ENCODE measurements around the gene OPCML.

The OPCML gene

GRCh38 chr11:132948252-132948651, 584.0 kb downstream of the OPCML start:
- H3K9me2 ChIP-seq (replicated peaks; ENCODE audit: insufficient read depth, low read length) = no peaks in the 10 kb centered on the region
- no peak overlapping the region for H2AFZ ChIP-seq (ENCODE audit: low read depth, low read length, severe bottlenecking)
- H4K20me1 ChIP-seq (ENCODE audit: low read depth, low read length) = no peaks in the 10 kb centered on the region
- no peaks in the 10 kb centered on the region for H3K36me3 ChIP-seq (ENCODE audit: low read length)
- no peak overlapping the region for H3K9ac ChIP-seq (ENCODE audit: low read length)
- H3K4me2 ChIP-seq (ENCODE audit: low read depth, low read length, poor library complexity, severe bottlenecking) = no peak overlapping the region
- no peak overlapping the region for H3K27ac ChIP-seq (ENCODE audit: low read depth, low read length)
- no peaks in the 10 kb centered on the region for H3K27me3 ChIP-seq (ENCODE audit: low read length)
- no peak for TF ChIP-seq CTCF (IDR thresholded peaks at IDR 0.05; ENCODE audit: insufficient read depth, low read length, poor library complexity, severe bottlenecking)
- no peak for TF ChIP-seq EZH2phosphoT487 (conservative IDR thresholded peaks at IDR 0.05; ENCODE audit: low read length)
- no peaks in the 10 kb centered on the region for H3K79me2 ChIP-seq (ENCODE audit: insufficient read depth, low read length)
- no peaks in the 10 kb centered on the region for H3F3A ChIP-seq (ENCODE audit: insufficient read depth)
- no peak overlapping the region for H3K4me3 ChIP-seq (ENCODE audit: insufficient read depth, low read length, poor library complexity, severe bottlenecking)
- no peaks in the 10 kb centered on the region for H3K9me3 ChIP-seq (ENCODE audit: insufficient read depth, low read length)

GRCh38 chr11:132944569-132944944, 587.7 kb downstream of the OPCML start:
- H3K4me3 ChIP-seq (ENCODE audit: insufficient read depth, low read length, poor library complexity, severe bottlenecking) = no peak overlapping the region
- H3K27me3 ChIP-seq (ENCODE audit: low read length) = no peaks in the 10 kb centered on the region

GRCh38 chr11:132943706-132944568, 588.4 kb downstream of the OPCML start:
- no peaks in the 10 kb centered on the region for H4K20me1 ChIP-seq (ENCODE audit: low read depth, low read length)
- H3K36me3 ChIP-seq (ENCODE audit: low read length) = no peaks in the 10 kb centered on the region
- H3K9me2 ChIP-seq (replicated peaks; ENCODE audit: insufficient read depth, low read length) = no peaks in the 10 kb centered on the region
- no peaks in the 10 kb centered on the region for H3F3A ChIP-seq (ENCODE audit: insufficient read depth)
- H3K27ac ChIP-seq (ENCODE audit: low read depth, low read length) = no peak overlapping the region
- H3K27me3 ChIP-seq (ENCODE audit: low read length) = no peaks in the 10 kb centered on the region
- no peaks in the 10 kb centered on the region for H3K9me3 ChIP-seq (ENCODE audit: insufficient read depth, low read length)
- TF ChIP-seq EZH2phosphoT487 (conservative IDR thresholded peaks at IDR 0.05; ENCODE audit: low read length) (no peak), CTCF (IDR thresholded peaks at IDR 0.05; ENCODE audit: insufficient read depth, low read length, poor library complexity, severe bottlenecking) (no peak)
- no peak overlapping the region for H3K4me3 ChIP-seq (ENCODE audit: insufficient read depth, low read length, poor library complexity, severe bottlenecking)
- H3K79me2 ChIP-seq (ENCODE audit: insufficient read depth, low read length) = no peaks in the 10 kb centered on the region
- H3K4me2 ChIP-seq (ENCODE audit: low read depth, low read length, poor library complexity, severe bottlenecking) = no peak overlapping the region
- no peak overlapping the region for H2AFZ ChIP-seq (ENCODE audit: low read depth, low read length, severe bottlenecking)
- no peak overlapping the region for H3K9ac ChIP-seq (ENCODE audit: low read length)

More at GRCh38 chr11:132944569-132944944, 587.7 kb downstream of the OPCML start:
- Histone ChIP-seq H3K9ac (ENCODE audit: low read length) (no peak overlapping the region), H3F3A (ENCODE audit: insufficient read depth) (no peaks in the 10 kb centered on the region), H3K79me2 (ENCODE audit: insufficient read depth, low read length) (no peaks in the 10 kb centered on the region), H3K27ac (ENCODE audit: low read depth, low read length) (no peak overlapping the region), H3K9me3 (ENCODE audit: insufficient read depth, low read length) (no peaks in the 10 kb centered on the region), H2AFZ (ENCODE audit: low read depth, low read length, severe bottlenecking) (no peak overlapping the region), H4K20me1 (ENCODE audit: low read depth, low read length) (no peaks in the 10 kb centered on the region), H3K36me3 (ENCODE audit: low read length) (no peaks in the 10 kb centered on the region), H3K9me2 (replicated peaks; ENCODE audit: insufficient read depth, low read length) (no peaks in the 10 kb centered on the region), H3K4me2 (ENCODE audit: low read depth, low read length, poor library complexity, severe bottlenecking) (no peak overlapping the region)
- no peak for TF ChIP-seq CTCF (IDR thresholded peaks at IDR 0.05; ENCODE audit: insufficient read depth, low read length, poor library complexity, severe bottlenecking)
- TF ChIP-seq EZH2phosphoT487 (conservative IDR thresholded peaks at IDR 0.05; ENCODE audit: low read length) = no peak
